Right ventricle myocardium superior (tissue), 1 donor: Measurements from ENCODE around the gene SLC52A3. TPM values are rescaled to one million over a fixed set of nuclear protein-coding genes. Genes with fewer than 3 reads are reported as not detected.
"Not testable (repeated sequence)": the region's sequence is repeated elsewhere in the genome, so short reads cannot be mapped to it uniquely, and the experiment has no call there.

Experiments
- ATAC-seq: fragments of 200-7000 bp; cut with Tn5 transposase; one replicate; pipeline ENCODE4 v1.9.1; 2020; ENCODE audit warnings: mild to moderate bottlenecking; ENCODE audit not compliant: poor library complexity
- DNase-seq: peaks from one replicate; pipeline ENCODE4 v3.0.0-alpha.2; 2020
- intact Hi-C: fragments of 100-400 bp; cut with DNase I; formaldehyde crosslinking; loops from one replicate; pipeline ENCODE4 v1.11.2; 2022
- long read RNA-seq: library from polyadenylated mRNA; unstranded; transcript quantifications from one replicate; pipeline ENCODE4 v2.0.0, GENCODE V29; 2021
- total RNA-seq: library from RNA; stranded (reverse); fragmentation: NEBNext Ultra II Directional; extraction: Animal tissue kit (Norgen Biotek cat#: 25700); gene quantifications from one replicate; pipeline ENCODE4 v1.2.1, GENCODE V29; 2021
- donor health status: DM: no; HTN: yes; CAD: no; lungs with severe emphysema.

Gene SLC52A3
- total RNA-seq, result 2.2 TPM
- long read RNA-seq, partial matches to known transcripts, result 1 of 6 reads
- long read RNA-seq, other reads (novel, unspliced or antisense), result 2 of 6 reads

DNA sequence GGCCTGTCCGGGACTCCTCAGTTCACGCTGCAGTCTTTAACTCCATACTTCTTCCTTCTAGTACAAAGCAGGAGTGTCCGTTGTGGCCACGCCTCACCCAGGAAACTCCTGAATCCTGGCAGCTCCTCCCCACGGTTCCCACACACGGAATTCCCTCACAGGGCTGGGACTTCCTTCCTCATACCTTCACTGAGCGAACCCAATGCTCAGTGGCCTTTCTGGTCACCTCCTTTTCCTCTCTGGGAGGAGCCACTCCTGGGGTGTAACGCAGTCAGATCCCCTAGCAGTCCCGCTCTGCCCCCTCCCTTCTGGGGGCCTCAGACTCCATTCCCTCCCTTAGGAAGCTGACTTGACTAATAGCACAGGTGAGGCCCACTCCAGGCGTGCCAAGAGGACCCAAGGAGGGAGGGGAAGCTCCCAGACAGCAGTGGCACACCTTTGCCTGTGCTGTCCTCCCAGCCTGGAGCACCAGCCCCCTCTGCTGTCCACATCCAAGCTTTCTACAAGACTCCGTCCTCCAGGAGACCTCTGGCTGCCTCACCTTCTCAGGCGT is at the start of gene SLC52A3:
SLC52A3 (minus strand) TSS at position 75 of the 553 bp plus-strand sequence. CDS start 2,726 bp downstream, outside the sequence.
- intact Hi-C loops, result no loop called here
- peak; percentile 56 for DNase-seq
- peak; percentile 64 for ATAC-seq

DNA sequence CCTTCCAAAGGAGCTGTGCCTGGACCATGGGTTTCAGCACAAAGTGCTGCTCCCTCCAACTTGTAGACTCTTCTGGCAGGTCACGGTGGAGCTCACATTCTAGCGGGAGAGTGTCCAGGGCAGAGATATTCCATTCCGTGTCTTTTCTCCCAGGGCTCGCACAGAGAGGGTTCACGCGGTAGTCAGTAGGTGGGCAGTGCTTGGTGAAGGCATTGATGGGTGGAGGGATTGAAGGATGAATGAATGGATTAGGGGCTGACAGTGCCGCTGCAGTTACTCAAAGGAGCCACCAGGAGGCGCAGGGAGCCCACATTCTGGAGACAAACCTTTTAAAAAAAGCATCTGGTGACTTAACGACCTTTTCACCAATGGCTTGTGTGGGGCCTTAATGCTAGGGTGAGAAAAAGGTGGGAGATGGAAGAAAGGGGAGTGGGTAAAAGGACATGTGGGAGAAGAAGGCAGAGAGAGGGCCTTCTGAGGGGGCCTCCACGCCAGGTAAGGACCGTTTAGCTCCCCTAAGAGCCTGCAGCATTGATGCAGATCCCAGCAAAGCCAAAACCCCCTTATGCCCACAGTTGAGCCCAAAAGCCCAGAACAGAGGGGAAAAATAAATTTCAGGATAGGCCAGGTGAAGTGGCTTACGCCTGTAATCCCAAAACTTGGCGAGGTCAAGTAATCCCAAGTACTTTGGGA is 47.8 kb upstream of the SLC52A3 start:
- intact Hi-C loops, result loop anchor here (1.0 to 5.0 kb wide), 2 partner anchors 141 to 396 kb away; no protein-coding TSS in a partner anchor
- ATAC-seq (peak; percentile 61), DNase-seq (peak; percentile 73)

DNA sequence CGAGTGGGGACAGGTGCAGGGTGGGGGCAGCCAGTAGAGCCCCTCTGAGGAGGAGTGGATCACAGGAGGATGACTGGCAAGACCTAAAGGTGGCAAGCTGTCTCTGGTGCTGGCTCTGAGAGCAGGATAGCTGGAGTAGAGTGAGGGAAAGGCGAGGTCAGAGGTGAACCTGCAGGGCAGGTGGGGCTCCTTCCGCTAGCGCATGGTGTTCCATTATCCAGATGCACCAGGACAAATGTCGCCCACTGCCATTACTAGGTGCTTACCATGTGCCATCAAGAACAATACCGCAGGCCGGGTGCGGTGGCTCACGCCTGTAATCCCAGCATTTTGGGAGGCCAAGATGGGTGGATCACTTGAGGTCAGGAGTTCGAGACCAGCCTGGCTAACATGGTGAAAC is 46.9 kb upstream of the SLC52A3 start:
- ATAC-seq, result no peak
- intact Hi-C loops, result loop anchor here (5.0 kb wide), 1 partner anchor 397 kb away; no protein-coding TSS in a partner anchor
- DNase-seq, result no peak

DNA sequence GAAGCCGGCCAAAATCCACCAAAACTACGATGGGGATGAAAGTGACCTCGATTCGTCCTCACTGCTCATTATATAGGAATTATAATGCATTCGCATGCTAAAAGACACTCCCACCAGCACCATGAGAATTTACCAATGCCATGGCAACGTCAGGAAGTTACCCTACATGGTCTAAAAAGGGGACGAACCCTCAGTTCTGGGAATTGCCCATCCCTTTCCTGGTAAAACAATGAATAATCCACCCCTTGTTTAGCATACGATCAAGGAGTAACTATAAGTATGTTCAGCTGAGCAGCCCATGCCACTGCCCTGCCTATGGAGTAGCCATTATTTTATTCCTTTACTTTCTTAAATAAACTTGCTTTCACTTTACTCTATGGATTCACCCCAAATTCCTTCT is 45.1 kb upstream of the SLC52A3 start:
- ATAC-seq (no peak), DNase-seq (no peak)
- intact Hi-C loops, result no loop called here

DNA sequence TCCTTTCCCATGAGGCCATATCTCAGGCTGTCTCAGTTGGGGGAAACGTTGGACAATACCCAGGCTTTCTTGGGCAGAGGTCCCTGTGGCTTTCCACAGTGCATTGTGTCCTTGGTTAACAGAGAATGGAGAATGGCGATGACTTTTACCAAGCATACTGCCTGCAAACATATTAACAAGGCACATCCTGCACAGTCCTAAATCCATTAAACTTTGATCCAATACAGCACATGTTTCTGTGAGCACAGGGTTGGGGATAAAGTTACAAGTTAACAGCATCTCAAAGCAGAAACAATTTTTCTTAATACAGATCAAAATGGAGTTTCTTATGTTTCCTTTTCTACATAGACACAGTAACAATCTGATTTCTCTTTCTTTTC is 44.1 kb upstream of the SLC52A3 start:
- intact Hi-C loops, ATAC-seq, DNase-seq: not testable (repeated sequence)

DNA sequence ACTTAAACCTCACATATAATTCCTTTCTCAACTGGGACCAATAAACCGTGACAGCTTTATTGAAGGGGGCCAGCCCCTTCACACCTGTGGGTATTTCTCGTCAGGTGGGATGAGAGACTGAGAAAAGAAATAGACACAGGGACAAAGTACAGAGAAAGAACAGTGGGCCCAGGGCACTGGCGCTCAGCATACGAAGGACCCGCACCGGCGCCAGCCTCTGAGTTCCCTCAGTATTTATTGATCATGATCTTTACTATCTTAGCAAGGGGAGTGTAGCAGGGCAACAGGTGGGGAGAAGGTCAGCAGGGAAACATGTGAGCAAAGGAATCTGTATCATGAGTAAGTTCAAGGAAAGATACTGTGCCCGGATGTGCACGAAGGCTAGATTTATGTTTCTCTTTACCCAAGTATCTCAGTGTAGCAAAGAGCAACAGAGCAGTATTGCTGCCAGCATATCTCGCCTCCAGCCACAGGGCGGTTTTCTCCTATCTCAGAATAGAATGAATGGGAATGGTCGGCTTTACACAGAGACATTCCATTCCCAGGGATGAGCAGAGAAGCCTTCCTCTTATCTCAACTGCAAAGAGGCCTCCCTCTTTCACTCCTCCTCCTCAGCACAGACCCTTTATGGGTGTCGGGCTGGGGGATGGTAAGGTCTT is 43.6 kb upstream of the SLC52A3 start:
- ATAC-seq, DNase-seq, intact Hi-C loops: not testable (repeated sequence)

DNA sequence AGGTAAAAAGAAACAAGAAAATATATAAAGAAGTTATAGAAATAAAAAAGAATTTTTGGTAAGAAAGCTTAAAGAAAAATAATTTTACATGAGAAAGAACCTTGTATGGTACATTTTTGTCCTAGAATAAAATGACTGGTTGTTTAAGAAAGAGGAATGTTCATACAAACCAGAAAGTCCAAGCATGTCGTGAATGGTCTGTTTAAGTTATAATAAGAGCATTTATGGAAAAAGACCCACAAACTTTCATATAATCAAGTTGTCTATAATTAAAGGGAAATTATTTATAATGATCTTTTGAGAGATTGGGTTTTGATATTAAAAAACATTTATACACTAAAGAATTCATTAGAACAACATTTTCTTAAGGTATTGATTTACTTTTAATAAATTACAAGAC is 37.4 kb upstream of the SLC52A3 start:
- intact Hi-C loops, result no loop called here
- no peak for ATAC-seq
- no peak for DNase-seq

DNA sequence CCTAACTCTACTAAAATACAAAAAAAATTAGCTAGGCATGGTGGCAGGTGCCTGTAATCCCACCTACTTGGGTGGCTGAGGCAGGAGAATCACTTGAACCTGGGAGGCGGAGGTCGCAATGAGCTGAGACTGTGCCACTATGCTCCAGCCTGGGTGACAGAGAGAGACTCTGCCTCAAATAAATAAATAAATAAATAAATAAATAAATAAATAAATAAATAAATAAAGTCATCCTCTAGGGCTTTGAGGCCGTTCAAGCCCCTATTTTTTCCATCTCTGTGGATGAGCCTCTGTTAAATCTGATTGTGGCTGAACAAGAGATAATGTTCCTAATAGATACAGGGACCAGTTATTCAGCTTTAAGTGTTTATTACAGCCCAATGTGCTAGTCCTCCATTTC is 33.4 kb upstream of the SLC52A3 start:
- intact Hi-C loops, result no loop called here
- DNase-seq (no peak), ATAC-seq (no peak)

DNA sequence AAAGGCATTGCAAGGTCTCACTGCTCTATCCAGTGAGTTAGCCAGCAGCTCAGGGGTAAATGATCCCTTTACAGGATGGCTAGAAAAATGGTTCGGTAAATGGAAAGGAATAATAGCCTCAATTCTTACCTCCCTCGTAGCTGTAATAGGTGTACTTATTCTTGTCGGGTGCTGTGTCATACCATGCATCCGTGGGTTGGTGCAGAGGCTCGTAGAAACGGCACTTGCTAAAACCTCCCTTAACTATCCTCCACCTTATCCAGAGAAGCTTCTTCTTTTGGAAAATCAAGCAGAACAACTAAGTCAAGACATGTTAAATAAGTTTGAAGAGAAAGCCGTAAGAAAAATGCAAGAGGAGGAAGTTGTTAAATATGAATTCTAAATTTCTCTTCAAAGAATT is 31.7 kb upstream of the SLC52A3 start:
- intact Hi-C loops, DNase-seq, ATAC-seq: not testable (repeated sequence)

DNA sequence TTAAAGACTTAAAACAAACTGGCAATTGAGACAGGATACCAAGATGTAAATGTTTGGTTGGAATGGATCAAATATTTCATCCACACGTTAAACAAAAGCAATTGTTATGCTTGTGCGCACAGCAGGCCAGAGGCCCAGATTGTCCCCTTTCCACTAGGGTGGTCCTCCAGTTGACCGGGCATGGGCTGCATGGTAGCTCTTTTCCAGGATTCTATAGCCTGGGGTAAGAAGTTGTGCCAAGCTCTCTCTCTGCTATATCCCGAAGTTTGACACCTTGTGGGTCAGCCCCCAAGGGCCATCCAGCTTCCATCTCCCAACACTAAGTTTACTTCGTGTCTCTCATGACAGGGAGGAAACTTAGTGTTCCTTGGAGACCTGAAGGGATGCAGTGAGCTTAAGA is 30.4 kb upstream of the SLC52A3 start:
- intact Hi-C loops, ATAC-seq: not testable (repeated sequence)

DNA sequence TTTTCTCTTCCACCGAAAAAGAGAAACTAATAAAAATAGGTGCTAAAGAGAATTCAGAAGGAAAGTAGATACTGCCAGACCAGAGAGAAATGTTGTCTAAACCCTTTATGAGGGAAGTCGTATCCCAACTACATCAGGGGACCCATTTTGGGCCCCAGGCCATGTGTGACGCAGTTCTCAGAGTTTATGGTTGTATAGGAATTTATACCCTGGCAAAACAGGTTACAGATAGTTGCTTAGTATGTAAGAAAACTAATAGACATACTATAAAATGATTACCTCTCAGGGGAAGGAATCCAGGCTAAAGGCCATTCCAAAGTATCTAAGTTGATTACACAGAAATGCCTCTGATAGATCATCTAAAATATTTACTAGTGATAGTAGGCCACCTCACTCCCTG is 28.6 kb upstream of the SLC52A3 start:
- ATAC-seq, result no peak
- DNase-seq, result no peak
- intact Hi-C loops, result no loop called here

More for the DNA sequence above, 30.4 kb upstream of the SLC52A3 start:
- DNase-seq, result not testable (repeated sequence)

DNA sequence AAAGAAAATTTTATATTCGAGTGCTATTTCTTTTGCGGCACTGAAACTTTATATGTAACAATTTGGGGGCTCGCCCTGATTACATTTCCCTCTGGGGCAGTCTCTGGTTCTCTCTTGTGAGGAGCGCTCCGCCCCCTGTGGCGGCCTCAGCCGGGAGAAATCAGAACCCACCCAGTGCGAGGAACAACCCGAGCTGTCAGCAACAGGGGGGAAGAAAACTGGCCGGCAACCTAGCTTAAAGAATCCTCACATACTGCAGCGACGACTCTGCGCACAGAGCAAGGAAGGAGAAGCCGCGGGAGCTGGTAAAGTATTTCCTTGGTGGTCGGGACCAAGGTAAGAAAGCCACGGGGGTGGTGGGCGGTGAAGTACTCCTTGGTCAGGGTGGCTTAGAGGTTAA is 23.9 kb upstream of the SLC52A3 start:
- intact Hi-C loops, result no loop called here
- ATAC-seq (no peak), DNase-seq (no peak)

DNA sequence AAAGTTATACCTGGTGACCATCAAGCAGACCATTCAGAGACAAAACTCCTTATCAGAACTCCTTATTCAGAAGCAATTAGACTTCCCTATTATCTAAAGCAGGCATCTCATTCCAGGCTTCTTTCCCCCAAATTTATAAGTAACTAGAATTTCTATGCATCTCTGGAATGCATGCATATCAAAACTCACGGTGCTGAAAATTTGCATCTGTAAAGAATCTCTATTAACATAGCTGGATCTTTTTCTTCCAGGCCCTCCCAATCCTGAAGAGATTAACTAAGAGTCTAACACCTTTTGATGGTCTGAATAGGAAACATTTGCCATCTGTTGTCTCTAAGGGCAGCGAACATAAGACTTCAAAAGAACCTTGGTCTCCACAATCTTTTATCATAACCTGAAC is 22.8 kb upstream of the SLC52A3 start:
- DNase-seq (no peak), ATAC-seq (no peak)
- intact Hi-C loops, result no loop called here

DNA sequence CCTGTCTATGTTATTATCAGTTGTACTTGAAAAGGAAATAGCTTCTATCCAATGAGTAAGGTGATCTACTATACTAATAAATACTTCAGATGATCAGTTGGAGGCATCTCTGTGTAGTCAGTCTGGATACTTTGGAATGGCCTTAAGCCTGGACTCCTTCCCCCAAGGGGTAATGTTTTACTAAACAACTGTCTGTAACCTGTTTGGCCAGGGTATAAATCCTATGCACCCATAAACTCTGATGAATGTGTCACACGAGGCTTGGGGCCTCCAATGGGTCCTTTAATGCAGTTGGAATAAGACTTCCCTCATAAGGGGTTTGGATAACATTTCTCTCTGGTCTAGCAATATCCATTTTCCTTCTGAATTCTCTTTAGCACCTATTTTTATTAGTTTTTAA is 19.5 kb upstream of the SLC52A3 start:
- ATAC-seq (no peak), DNase-seq (no peak)
- intact Hi-C loops, result no loop called here

DNA sequence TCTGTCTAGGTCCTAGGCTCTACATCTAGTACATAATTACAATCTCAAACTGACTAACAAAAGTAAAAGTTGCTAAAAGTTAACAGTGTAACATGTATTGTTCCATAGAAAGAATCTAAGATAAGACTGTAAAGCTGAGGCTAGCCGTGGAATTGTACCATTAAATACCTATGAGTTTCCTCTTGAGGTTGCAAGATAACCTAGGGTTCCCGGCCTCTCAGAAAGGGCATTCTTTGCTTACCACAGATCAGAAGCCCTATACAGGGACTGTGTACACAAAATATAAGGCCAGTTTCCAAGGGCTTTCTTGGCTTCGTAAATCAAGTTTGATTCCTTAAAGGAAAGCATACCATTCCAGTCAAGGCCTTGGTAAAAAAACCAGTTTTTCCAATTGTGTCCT is 11.5 kb upstream of the SLC52A3 start:
- DNase-seq, result no peak
- no peak for ATAC-seq
- intact Hi-C loops, result no loop called here

DNA sequence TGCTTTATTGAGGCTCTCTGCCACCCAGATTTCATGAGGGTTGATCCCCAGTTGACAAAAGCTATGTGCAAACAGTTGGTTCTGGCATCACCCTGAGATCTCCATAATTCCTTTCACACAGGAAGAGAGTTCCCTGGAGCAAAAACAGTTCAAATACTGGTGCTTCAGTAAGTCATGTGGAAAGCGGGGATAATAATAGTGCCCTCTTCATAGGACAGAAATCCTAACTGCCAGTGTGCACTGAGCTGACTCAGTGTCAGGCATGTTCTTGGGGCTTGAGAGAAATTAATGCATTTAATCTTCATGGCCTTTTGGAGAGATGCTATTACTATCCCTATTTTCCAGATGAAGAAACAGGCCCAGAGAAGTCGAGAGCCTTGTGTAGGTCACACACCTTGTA is 7.9 kb upstream of the SLC52A3 start:
- intact Hi-C loops, result no loop called here
- no peak for DNase-seq
- no peak for ATAC-seq

DNA sequence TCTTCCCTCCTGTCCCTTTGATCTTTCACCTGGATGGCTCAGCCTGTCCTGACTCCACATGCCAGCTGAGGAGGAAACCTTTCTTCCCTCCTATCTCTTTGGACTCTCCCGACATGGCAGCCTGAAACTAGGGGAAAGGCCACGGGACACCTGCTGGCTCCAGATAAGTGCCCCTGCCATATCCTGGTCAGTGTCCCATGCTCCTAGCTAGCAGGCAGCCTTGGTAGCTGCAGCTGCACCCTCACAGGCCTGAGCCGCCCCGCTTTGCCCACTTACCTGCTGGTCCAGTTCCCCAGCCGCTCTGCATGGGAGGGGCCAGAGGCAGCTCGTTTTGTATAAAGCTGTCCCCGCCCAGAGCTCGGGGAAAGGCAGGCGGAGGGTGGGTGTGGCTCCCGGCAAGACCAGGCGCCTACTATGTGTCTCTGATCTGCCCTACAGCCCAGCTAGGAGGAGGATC is 7.4 kb upstream of the SLC52A3 start:
- peak; percentile 73 for ATAC-seq
- DNase-seq, result no peak
- intact Hi-C loops, result no loop called here

DNA sequence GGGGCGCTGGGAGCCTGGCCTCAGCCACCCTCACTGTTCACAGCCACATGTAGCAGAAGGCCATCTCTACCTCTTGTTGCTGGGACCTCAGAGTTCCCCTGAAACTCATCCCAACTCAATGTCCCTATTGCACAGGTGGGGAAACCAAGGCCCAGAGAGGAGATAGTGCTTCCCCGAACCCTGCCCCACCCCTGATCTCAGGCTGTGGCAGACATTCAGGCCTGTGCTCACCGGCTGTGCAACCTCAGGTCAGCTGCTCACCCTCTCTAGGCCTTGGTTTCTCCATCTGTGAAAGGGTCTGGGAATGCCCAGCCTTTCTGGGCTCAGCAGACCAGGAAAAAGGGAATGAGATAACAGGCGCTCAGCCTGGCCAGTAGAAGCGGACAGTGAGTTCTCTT is 6.4 kb upstream of the SLC52A3 start:
- no peak for DNase-seq
- ATAC-seq, result no peak
- intact Hi-C loops, result no loop called here

DNA sequence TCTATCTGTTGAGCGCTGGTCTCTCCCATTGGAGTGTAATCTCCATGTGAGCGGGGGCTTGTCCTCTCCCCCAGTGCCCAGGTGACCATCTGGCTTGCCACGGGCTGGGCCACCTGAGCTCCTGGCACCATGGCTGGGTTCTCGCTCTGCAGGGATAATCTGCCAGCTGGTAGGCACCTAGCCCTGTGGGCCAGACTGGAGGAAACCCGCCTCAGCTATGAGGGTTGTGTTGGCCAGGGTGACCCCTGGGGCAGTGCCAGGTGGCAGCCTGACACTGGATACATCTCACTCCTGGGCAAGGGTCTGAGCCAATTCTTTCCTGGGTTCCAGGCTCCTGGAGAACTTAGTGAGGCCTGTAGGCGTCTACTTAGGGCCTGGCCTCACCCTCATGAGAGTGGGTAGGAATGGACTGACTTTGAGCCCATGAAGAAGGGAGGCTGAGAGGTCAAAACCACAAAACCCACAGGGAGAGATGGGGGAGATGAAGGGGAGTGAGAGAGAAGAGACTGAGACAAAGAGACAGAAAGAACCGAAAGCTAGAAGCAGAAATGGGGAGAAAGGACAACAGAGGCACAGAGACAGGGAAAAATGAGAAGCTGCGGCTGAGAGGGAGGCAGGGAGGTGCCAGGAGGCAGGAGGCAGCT is 5.8 kb upstream of the SLC52A3 start:
- intact Hi-C loops, result no loop called here
- no peak for ATAC-seq

More for the DNA sequence above, 5.8 kb upstream of the SLC52A3 start:
- no peak for DNase-seq
